HepG2 (cell line): Measurements from ENCODE around the gene CFAP43. TPM values are rescaled to one million over a fixed set of nuclear protein-coding genes. Genes with fewer than 3 reads are reported as not detected.
A peak's percentile ranks its signal among the peaks of the same experiment; 100 is the strongest.

Experiments
- FOXA1 ChIP-seq, 2 experiments: fragments of 450-650 bp in 1 of 2; sonication (generic) in 1 of 2; formaldehyde crosslinking in 1 of 2; IDR thresholded peaks; 2 replicates each; pipeline versions ENCODE4 v1.4.0 to v1.6.1; 2016 to 2020; ENCODE audit warnings: missing genetic modification reagents in 1 of 2
- HHEX ChIP-seq: IDR thresholded peaks from 2 replicates; pipeline ENCODE4 v1.6.1; 2016; ENCODE audit warnings: control low read depth
- HINFP ChIP-seq: sonication (generic); formaldehyde crosslinking; IDR thresholded peaks from 2 replicates; pipeline ENCODE4 v1.4.0; 2020; ENCODE audit warnings: low read depth, mild to moderate bottlenecking, missing genetic modification reagents
- MAFK ChIP-seq, 2 experiments: IDR thresholded peaks in 1 of 2; conservative IDR thresholded peaks in 1 of 2; 2 replicates each; pipeline ENCODE4 v1.6.1; 2011; ENCODE audit warnings: improper control_type of control experiment in 2 of 2, low read length in 2 of 2
- NR2F6 ChIP-seq, 2 experiments: IDR thresholded peaks; 2 replicates each; pipeline ENCODE4 v1.6.1; 2016; ENCODE audit warnings: antibody characterized with exemption in 1 of 2, mild to moderate bottlenecking in 1 of 2
- PAWR ChIP-seq: sonication (generic); formaldehyde crosslinking; IDR thresholded peaks from 2 replicates; pipeline ENCODE4 v1.4.0; 2020; ENCODE audit warnings: missing genetic modification reagents, mild to moderate bottlenecking, borderline replicate concordance
- PAXIP1 ChIP-seq: sonication (generic); formaldehyde crosslinking; conservative IDR thresholded peaks from 2 replicates; pipeline ENCODE4 v1.4.0; 2020; ENCODE audit warnings: mild to moderate bottlenecking, missing genetic modification reagents, moderate library complexity
- PITX1 ChIP-seq: sonication (generic); formaldehyde crosslinking; IDR thresholded peaks from 2 replicates; pipeline ENCODE4 v1.5.1; 2020; ENCODE audit warnings: mild to moderate bottlenecking, missing genetic modification reagents
- SOX13 ChIP-seq, 3 experiments: fragments of 450-650 bp in 1 of 3; sonication (generic) in 1 of 3; formaldehyde crosslinking in 1 of 3; IDR thresholded peaks in 2 of 3; conservative IDR thresholded peaks in 1 of 3; 2 replicates each; pipeline versions ENCODE4 v1.5.0 to v1.6.1; 2016 to 2020; ENCODE audit warnings: antibody characterized with exemption in 1 of 3, mild to moderate bottlenecking in 1 of 3, missing compliant biosample characterization in 1 of 3, missing genetic modification reagents in 1 of 3, moderate library complexity in 1 of 3
- TMF1 ChIP-seq: sonication (generic); formaldehyde crosslinking; IDR thresholded peaks from 2 replicates; pipeline ENCODE4 v1.8.1; 2022; ENCODE audit warnings: low read depth, missing genetic modification reagents
- ZMYM4 ChIP-seq: sonication (generic); formaldehyde crosslinking; IDR thresholded peaks from 2 replicates; pipeline ENCODE4 v1.8.1; 2023; ENCODE audit warnings: mild to moderate bottlenecking, missing genetic modification reagents
- ZNF225 ChIP-seq: sonication (generic); formaldehyde crosslinking; IDR thresholded peaks from 2 replicates; pipeline ENCODE4 v1.4.0; 2020; ENCODE audit warnings: mild to moderate bottlenecking, missing genetic modification reagents
- ZNF281 ChIP-seq: sonication (generic); formaldehyde crosslinking; IDR thresholded peaks from 2 replicates; pipeline ENCODE4 v1.4.0; 2020; ENCODE audit warnings: missing genetic modification reagents, borderline replicate concordance
- ZNF333 ChIP-seq: sonication (generic); formaldehyde crosslinking; IDR thresholded peaks from 2 replicates; pipeline ENCODE4 v1.4.0; 2020; ENCODE audit warnings: mild to moderate bottlenecking, missing genetic modification reagents, borderline replicate concordance
- ZNF629 ChIP-seq: sonication (generic); formaldehyde crosslinking; conservative IDR thresholded peaks from 2 replicates; pipeline ENCODE4 v1.5.0; 2020; ENCODE audit warnings: missing genetic modification reagents
- ZNF644 ChIP-seq: IDR thresholded peaks from 2 replicates; pipeline ENCODE4 v1.6.1; 2016; ENCODE audit warnings: low read depth
- ZNF720 ChIP-seq: sonication (generic); formaldehyde crosslinking; IDR thresholded peaks from 2 replicates; pipeline ENCODE4 v1.4.0; 2020; ENCODE audit warnings: missing genetic modification reagents
- polyA plus RNA-seq, 8 experiments: library from polyadenylated mRNA; depleted of rRNA in 3 of 8; stranded (reverse) in 7 of 8; unstranded in 1 of 8; fragments of >200 nt; fragmentation: Illumina TruSeq in 4 of 8; extraction: Trizol in 4 of 8; gene quantifications; 2 replicates each; pipeline versions ENCODE4 v1.2.1 to v1.2.3, GENCODE V29; 2011 to 2016; ENCODE audit warnings: low read depth in 4 of 8, missing spikeins in 1 of 8, mixed read lengths in 1 of 8; ENCODE audit not compliant: insufficient read depth in 1 of 8
- total RNA-seq, 5 experiments: library from RNA; depleted of rRNA; stranded (reverse); fragments of >200 nt; fragmentation: Illumina TruSeq; extraction: Trizol; gene quantifications; 2 replicates each; pipeline ENCODE4 v1.2.3, GENCODE V29; 2016; ENCODE audit warnings: low read depth in 1 of 5
- TF ChIP-seq, protein P1 (sequence below): sonication (generic); formaldehyde crosslinking; IDR thresholded peaks from 2 replicates; pipeline ENCODE4 v1.8.1; 2022; ENCODE audit warnings: mild to moderate bottlenecking, missing genetic modification reagents
- TF ChIP-seq, protein P2 (sequence below): sonication (generic); formaldehyde crosslinking; IDR thresholded peaks from 2 replicates; pipeline ENCODE4 v1.4.0; 2020; ENCODE audit warnings: missing genetic modification reagents; ENCODE audit errors: not compliant biosample characterization

The CFAP43 gene
- total and polyA plus RNA-seq, 2 of the 13 experiments (the other 11 are each of a cell fraction or from before 2014, with no cell fraction given), result 0.24 to 0.38 TPM

GRCh38 chr10:104281694-104282093 is 49.5 kb upstream of the CFAP43 start (continued):
- peak; percentile 49 for TF ChIP-seq PAXIP1 (CRISPR knock-in tag)
- no peak for TF ChIP-seq PITX1
- no peak for TF ChIP-seq ZNF225
- no peak for TF ChIP-seq ZNF644 (CRISPR knock-in tag)
- no peak for TF ChIP-seq ZNF720 (CRISPR knock-in tag)
- TF ChIP-seq, protein P1, sequence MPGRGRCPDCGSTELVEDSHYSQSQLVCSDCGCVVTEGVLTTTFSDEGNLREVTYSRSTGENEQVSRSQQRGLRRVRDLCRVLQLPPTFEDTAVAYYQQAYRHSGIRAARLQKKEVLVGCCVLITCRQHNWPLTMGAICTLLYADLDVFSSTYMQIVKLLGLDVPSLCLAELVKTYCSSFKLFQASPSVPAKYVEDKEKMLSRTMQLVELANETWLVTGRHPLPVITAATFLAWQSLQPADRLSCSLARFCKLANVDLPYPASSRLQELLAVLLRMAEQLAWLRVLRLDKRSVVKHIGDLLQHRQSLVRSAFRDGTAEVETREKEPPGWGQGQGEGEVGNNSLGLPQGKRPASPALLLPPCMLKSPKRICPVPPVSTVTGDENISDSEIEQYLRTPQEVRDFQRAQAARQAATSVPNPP, result no peak
- TF ChIP-seq HHEX (CRISPR knock-in tag), result 0 out of 2 replicates have a peak, but pooled peaks have one; percentile 27
- no peak for TF ChIP-seq SOX13 (IDR thresholded peaks at IDR 0.05)
- TF ChIP-seq SOX13 (CRISPR knock-in tag; conservative IDR thresholded peaks at IDR 0.05 in 1 of 2, IDR thresholded peaks at IDR 0.05 in 1 of 2), result peak in 1 of 2 experiments; percentile 25; a peak in 1 of 4 replicates
- no peak for TF ChIP-seq MAFK (conservative IDR thresholded peaks at IDR 0.05 in 1 of 2, IDR thresholded peaks at IDR 0.05 in 1 of 2; ENCODE audit: low read length in 2 of 2)
- TF ChIP-seq ZMYM4 (CRISPR knock-in tag), result 0 out of 2 replicates have a peak, but pooled peaks have one; percentile 23
- TF ChIP-seq, protein P2, sequence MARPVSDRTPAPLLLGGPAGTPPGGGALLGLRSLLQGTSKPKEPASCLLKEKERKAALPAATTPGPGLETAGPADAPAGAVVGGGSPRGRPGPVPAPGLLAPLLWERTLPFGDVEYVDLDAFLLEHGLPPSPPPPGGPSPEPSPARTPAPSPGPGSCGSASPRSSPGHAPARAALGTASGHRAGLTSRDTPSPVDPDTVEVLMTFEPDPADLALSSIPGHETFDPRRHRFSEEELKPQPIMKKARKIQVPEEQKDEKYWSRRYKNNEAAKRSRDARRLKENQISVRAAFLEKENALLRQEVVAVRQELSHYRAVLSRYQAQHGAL (CRISPR knock-in tag), result no peak
- no peak for TF ChIP-seq HINFP (CRISPR knock-in tag)
- no peak for TF ChIP-seq ZNF333 (CRISPR knock-in tag)
- TF ChIP-seq NR2F6 (IDR thresholded peaks at IDR 0.05), result no peak
- TF ChIP-seq NR2F6 (CRISPR knock-in tag; IDR thresholded peaks at IDR 0.05), result no peak
- TF ChIP-seq PAWR (CRISPR knock-in tag), result no peak
- TF ChIP-seq ZNF281 (CRISPR knock-in tag), result peak; percentile 46; the same call in 1 of the 2 replicates
- TF ChIP-seq TMF1 (CRISPR knock-in tag), result no peak
- 0 out of 2 replicates have a peak, but pooled peaks have one; percentile 23 for TF ChIP-seq ZNF629 (CRISPR knock-in tag)
- no peak for TF ChIP-seq FOXA1 (IDR thresholded peaks at IDR 0.05)
- TF ChIP-seq FOXA1 (CRISPR knock-in tag; IDR thresholded peaks at IDR 0.05), result 0 out of 2 replicates have a peak, but pooled peaks have one; percentile 12
